Stimulated activated naive CD4-positive, alpha-beta T cell treated with Interleukin-2 at 50 U/mL for 16 hours (primary cell): ENCODE data around the gene LRRC4.

Source experiments
- DNase-seq: peaks from one replicate; lab custom pipeline; 2025; lab: John Stamatoyannopoulos, UW

Gene LRRC4, protein sequence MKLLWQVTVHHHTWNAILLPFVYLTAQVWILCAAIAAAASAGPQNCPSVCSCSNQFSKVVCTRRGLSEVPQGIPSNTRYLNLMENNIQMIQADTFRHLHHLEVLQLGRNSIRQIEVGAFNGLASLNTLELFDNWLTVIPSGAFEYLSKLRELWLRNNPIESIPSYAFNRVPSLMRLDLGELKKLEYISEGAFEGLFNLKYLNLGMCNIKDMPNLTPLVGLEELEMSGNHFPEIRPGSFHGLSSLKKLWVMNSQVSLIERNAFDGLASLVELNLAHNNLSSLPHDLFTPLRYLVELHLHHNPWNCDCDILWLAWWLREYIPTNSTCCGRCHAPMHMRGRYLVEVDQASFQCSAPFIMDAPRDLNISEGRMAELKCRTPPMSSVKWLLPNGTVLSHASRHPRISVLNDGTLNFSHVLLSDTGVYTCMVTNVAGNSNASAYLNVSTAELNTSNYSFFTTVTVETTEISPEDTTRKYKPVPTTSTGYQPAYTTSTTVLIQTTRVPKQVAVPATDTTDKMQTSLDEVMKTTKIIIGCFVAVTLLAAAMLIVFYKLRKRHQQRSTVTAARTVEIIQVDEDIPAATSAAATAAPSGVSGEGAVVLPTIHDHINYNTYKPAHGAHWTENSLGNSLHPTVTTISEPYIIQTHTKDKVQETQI

DNA sequence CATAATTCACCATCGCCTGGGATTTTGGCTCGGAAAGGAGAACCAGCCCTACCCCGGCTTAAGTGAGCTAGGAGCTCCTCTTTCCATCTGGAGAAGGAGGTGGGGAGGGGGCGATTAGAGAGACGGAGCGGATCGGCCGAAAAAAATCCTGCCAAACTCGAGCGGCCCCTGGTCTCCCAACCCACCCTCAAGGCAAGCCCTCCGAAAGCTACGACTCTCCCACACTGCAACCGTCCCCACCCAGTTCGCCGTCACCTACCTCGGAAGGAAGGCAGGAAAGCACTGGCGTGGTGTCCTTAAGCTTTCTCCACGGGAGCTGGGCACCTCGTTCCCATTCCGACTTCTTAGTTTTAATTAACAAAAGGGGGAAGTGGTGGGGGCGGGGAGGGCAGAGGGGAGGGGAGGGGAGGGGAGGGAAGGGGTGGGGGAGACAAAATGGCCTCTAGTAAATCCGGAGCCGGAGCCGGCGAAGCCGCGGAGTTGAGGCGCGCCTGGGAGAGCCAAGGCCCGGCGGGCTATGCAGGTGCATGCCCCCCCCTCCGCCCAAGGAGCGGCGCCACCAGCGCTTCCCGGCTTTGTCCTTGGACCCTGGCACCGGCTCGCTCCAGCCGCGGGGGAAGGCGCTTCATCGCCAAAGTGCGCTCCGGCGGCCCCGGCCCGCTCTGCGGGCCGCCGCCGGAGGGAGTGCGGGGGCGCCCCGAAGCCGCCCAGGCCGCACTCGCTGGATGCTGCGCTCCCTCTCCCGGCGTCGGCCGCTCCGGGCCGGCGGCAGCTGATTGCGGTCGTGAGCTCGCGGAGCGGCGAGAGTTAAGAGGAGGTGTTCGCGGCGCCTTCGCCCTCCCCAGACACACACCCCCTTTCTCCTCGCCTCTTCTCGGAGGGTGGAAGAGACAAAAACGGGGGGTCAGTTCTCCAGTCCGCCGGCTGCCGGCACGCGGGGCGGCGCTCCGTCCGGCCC is at the start of gene LRRC4:
Gene LRRC4, minus strand, starts transcription at position 784 of the 958 bp plus-strand sequence. CDS start 797 bp downstream, outside the sequence.
- DNase-seq, result no peak

DNA sequence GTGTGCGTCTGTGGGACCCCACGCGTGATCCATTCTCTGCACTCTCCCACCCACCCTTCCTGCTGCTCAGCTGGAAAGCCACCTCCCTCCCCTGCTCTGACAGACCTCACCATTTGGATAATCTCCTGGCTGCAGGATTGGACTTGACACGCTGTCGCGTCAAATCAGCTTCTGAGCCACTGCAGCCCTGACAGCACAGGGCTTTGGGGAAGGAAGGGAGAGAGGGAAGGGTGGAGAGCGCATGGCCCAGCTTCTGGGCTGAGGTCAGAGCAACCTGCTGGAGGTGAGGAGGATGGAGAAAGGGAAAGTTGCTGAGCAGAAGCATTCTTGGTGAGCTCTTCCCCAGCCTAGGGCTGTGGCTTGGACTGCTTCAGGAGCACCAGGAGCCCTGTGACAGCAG is 48.9 kb upstream of the LRRC4 start:
- no peak for DNase-seq

DNA sequence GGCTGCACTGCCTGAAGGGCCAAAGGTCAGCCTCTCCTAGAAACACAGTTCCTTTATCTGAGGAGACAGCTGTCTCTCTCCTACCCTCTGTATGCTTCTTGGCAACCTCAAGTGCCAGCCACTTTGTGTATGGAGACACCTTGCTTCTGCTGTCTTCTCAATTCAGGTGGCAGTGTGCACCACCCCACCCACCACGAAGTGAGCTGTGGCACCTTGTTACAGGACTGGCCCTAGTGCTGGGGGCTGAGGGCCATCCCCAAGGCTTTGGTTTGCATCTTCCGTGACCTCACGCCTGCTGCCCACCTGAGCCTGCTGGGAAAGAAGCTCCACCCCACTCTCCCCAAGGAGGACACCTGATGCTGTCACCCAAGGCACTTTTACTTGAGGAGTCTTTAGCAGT is 47.1 kb upstream of the LRRC4 start:
- no peak for DNase-seq

DNA sequence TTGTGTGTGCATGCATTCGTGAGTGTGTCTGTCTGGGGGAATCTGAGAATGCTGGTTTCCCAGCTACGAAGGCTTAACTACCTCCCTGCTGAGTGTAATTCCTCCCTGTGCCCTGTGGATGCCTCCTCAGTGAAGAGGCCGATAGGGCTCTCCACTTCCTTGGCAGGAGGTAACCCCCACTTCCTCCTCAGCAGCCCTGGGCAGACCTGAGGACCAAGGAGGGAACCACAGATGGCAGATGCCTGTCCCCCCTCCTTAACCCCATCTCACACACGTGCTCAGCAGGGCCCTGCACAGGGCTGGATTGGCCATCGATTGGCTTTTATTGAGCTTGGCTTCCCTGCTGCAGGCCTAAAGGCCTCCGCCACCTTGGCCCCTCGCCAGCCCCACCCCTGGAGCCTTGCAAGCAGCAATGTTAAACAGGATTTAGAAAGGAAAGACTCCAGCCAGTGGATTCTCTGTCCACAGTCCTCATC is 45.6 kb upstream of the LRRC4 start:
- DNase-seq, result no peak

DNA sequence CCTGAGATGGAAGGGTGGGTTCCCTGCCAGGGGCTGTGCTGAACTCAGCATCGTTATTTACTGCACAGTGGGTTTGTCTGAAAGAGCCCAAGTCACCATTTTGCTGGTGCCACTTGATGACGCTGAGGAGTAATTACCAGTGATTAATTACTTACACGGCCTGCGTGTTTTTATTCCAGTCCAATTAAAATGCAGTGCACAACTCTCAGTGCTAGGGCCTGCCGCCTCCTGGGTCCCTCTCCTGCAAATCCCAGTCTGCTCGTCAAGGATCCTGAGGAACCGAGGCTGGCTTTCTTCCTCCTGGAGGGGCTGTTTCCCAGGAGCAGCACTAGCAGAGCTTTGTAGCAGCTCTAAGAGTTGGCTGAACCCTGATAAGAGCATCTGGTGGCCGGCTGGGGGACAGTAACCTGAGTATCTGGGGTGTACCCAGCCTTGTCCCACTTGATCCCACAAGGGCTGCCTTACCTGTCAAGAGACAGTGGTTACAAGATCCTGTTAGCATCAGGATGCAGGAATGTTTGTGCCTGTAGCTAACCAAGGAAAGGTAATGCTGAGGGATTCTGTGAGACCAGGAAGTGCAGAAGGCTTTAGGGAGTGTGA is 45.1 kb upstream of the LRRC4 start:
- DNase-seq, result no peak

DNA sequence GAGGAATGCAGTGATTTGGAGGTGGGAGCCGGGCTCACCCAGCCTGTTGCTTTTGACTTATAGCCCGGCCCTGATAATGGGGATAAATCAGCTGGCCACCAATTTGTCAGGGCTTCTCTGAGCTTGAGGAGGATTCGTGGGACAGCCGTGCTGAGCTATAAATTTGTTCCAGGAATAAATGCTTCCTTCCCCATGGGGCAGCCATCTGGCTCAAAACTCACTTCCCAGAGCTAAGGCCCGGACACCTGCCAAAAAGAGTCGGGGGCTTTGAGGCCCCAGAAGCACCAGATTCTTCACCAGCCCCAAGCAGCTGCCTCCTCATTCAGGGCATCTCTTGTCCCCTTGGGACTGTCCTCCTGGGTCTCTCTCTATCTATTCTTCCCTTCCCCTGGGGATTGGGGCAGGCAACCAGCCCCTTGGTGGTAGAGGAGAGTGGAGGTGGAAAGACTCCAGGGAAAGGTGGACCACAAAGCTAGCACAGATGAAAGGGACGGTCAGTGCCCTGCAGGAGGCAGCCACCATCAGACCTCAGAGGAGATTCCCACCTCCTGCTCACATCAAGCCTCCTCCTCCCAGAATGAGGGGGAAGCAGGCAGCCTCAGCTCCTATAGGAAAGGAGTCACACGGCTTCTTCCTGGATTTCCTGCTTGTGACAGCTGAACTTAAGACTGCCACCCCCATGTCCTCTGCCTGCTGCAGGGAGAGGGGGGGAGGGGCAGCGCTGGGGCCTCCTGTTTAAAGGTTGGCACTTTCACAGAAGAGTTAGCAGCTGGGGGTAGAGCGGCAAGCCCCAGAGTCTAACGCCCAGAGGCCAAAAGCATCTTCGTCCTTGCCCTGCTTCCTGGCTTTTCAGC is 44.2 kb upstream of the LRRC4 start:
- no peak for DNase-seq

DNA sequence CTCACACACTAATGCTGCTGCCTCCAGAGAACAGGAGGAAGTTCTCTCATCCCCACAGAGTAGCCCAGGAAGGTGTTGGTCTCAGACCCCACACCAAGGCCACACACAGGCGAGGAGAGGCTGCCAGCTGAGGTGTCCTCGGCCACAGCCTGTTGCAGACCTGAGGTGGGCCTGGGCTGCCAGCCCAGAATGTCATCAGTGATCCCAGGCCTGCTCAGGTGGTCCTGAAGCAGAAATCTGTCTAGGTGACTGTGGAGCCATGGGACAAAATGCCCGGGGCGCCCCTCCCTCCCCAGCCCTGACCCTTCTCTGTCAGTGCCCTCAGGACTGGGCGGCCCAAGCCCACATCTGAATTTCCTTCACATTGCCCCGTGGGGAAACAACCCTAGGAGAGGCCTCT is 43.5 kb upstream of the LRRC4 start:
- no peak for DNase-seq

DNA sequence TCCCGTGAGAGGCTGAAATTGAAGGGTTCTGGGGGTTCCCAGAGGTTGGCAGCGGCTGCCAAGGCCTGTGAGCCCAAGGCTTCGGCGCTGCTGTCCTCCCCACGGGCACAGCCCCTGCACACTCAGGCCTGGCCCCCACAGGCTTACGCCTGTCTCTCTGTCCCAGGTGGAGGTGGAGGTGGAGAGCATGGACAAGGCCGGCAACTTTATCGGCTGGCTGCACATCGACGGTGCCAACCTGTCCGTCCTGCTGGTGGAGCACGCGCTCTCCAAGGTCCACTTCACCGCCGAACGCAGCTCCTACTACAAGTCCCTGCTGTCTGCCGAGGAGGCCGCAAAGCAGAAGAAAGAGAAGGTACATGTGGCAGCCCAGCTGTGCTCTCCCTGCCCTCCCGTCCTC is 43.1 kb upstream of the LRRC4 start:
- no peak for DNase-seq

DNA sequence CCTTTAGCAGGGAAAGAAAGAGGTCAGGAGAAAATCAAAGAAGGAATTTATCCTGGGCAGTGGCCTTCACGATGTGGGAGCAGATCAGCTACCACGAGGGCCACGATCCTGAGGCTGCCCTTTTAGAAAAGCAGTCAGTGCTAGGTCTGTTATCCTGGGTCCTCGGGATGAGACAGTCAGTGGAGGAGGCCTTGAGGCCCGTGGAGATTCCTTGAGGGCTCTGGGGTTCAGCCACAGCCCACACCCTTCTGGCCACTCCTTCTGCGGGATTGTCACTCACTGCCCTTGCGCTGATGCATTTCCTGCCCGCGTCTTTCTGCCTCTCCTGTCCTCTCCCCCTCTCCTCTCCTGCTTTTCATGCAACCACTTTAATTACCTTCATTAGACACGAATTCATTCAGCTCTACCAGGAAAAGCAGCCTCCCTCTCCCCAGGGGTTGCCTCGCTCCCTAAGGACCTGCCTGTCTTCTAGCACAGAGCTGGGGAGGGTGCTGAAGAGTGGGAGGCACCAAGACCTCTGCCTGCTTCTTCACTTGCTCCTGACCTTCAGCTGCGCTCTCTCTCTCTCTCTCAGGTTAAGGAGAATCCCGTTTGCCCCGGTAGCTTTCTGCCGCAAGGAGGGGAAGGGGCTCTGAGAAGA is 42.6 kb upstream of the LRRC4 start:
- DNase-seq, result no peak

DNA sequence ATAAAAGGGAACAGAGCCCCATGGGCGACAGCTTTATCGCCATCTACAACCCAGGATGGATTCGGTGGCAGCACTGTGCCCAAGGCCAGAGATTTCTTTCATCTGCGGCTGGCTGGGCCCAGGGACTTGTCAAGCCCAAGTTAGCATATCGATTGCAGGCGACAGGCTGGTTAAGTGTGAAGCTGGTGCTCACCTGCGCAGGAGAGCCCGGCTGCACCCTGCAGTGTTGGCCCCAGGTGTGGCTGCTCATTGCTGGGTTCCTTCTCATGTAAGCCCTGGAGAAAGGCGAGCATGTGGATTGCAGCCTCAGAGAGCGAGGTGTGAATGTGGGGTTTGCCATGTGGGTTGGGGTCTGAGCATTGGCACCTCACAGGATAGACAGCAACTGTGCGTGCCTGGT is 40.6 kb upstream of the LRRC4 start:
- DNase-seq, result no peak

DNA sequence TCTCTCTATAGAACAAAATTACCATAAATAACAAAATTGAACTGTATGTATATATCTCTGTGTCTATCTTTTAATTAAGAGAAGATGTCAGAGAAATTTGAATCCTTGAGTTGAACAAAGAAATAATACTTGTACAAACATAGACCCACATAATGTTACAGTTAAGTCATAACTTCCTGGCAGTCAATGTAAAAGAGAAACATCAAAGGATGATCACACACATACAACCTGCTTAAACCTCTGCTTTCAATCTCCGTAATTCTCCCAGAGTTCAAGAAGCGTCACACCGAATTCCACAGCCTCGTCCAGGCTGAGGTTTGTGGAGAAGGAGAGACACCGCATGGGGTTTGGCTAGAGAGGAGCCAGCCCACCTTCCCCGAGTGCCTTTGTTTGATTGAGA is 40.1 kb upstream of the LRRC4 start:
- DNase-seq, result no peak

DNA sequence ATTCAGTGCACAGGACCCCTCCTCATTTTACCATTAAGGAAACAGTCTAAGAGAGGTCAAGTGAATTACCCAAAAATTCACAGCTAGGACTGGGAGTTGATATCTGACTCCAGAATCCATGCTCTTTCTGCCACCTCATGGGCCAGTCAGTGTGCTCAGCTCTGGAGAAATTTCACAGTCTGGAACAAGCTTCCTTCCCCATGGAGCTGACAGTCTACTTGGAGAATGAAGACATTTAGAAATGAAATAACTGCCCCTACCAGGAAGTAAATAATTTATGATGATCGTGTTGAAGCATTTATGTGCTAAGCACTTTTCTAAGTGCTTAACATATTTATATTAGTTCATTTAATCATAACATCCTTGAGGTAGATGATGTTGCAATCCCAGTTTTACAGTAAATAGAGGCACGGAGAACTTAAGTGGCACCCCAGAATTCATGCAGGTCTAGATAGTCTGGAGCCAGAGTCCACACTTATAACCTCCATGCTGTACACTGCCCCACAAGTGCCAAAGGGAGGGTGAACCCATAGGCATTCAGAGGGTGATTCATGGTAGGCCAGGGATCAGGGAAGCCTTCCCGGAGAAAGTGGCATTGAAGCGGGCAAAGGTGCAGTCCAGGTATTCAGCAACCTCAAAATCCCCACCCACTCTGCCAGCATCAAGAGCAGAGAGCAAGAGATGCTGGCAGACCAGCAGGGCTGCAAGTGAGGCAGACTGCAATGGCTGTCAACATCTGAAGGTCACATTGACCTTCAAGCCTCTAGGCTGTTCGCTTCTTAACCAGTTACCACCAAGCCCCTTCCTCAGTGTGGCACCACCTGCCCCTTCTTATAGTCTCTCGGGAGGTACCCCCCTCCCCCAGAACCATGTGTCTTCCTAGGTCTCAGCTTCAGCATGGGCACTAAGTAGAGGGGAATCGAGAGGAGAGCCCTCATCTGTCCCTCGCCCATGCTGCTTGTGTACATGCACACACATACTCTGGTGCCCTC is 38.4 kb upstream of the LRRC4 start:
- no peak for DNase-seq

DNA sequence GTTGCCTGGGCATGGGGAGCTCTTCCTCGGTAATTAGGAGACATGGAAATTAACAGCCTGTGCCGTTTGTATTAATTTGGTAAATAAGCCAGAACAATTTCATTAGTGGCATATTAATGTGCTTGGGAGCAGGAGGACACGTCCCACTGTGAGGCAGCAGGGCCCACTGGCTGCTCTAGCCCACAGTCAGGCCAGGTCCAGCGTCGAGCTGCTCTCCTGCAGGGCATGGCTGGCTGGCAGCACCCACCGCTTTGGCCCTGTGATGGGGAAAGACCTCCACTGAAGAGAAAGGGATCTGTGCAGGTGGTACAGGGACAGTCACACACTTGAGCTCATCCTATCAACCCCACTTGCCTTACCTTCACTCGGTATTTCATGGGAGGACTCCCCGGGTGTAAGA is 37.5 kb upstream of the LRRC4 start:
- no peak for DNase-seq

DNA sequence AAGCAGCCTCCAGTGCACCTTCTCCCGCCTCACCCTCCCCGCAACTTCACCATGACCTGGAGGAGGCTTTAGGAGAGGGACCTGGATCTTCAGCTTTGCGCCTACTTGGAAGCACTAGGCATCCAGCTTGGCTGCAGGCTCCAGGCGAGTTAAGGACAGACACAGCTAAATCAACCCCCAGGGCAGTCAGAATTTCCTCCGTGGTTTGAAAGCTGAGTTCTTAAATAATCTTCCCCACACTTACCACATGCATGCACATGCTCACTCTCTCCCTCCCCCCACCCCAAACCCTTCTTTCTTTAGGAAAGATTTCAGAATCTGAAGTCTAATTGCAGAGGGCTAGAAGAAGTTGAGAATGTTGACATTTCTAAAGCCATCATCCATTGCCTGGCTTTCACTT is 36.7 kb upstream of the LRRC4 start:
- DNase-seq, result no peak

DNA sequence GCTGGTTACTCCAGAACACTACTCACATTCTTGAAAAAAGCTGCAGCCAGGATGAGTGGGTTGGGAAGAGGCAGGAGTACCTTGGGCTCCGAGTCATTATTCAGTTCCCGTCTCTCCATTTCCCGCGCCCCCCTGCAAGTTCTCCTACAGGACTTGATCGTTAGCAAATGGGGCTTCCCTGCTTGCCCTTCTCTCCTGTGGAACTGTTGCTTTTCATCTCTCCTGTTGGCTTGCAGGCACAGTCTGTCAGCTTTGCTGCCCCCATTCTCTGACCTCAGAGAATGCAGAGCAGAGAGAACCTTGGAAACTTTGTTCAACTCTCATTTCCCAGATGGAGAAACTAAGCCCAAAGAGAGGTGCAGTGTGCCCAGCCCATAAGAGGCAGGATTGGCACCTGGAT is 35.6 kb upstream of the LRRC4 start:
- no peak for DNase-seq

DNA sequence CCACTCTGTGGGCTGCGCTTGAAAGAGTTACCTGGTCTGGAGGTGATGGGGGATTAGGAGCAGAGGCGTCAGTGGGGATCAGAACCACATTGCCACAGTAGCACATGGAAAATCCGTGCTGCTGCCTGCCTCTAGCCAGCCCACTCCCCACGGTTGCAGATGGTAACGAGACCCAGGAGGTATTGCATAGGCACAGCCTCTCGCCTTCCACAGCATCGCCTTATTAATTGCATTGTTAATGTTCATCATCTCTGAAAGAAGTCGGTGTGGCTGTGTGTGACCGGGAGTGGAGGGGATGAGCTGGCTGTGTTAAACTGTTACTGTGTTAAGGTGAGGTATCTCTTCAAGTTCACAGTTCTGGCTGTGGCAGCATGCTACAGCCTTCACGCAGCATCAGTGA is 35.2 kb upstream of the LRRC4 start:
- no peak for DNase-seq

DNA sequence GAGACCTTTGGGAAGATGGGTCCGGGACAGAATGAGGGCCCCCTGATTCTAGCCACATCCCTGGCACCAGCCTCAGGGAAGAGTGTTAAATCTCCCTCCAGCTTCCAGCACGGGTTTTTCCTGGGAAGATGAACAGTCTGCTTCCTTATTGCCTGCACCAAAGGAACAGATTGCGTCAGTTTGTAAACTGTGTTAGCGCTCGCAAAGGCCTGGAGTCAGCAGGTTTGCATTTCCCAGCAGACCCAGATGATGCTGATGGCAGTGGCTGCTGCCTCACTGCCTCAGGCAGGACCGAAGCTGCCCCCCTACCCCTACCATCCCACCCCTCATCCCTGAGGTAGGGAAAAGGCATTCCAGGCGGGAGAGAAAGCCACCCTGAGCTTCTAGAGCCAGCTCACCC is 34.6 kb upstream of the LRRC4 start:
- DNase-seq, result no peak

DNA sequence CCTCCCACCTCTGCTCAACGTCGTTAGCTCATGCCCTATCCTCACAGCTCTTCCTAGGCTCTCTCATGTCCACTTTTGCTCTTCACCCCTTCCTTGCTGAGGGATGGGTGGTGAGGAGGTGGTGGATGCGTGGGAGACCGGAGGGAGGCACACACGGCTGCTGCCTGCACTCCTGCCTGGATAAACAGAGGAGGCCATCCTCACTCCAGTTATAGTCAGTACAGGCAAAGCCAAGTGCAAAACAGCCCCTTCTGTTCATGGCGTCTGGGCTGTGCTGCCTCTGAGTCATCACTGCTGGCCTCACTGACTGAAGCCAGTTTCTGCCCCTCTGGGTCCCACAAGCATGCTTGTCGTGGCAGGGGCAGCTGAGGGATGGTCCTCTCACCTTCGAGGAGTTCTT is 31.9 kb upstream of the LRRC4 start:
- no peak for DNase-seq

DNA sequence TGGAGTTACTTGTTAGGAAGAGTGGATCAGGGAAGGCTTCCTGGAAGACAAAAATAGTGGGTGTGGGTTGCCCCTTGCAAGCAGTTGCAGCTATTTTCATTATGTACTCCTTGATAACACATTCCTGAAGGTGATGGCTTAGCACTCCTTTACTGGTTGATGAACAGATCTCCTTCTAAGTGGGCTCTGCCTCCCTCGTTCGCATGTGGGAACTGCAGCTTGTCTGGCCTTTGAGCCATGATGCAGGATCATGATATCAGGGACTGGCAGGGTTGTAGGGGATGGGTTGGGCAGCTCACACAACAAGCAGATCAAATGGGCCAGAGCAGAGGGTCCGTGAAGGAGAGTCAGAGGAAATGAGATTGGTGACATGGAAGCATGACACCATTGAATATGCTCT is 28.8 kb upstream of the LRRC4 start:
- DNase-seq, result no peak
